Activated naive CD8-positive, alpha-beta T cell treated with anti-CD3 and anti-CD28 coated beads, Interleukin-2, amount 50 U/mL, for 16 hours (primary cell): ENCODE data around the gene GRIK4.

Source experiments
- DNase-seq: peaks from one replicate; pipeline ENCODE4 v3.0.0-alpha.2; 2020; ENCODE audit warnings: low read depth, low spot score

GRIK4 gene

DNA sequence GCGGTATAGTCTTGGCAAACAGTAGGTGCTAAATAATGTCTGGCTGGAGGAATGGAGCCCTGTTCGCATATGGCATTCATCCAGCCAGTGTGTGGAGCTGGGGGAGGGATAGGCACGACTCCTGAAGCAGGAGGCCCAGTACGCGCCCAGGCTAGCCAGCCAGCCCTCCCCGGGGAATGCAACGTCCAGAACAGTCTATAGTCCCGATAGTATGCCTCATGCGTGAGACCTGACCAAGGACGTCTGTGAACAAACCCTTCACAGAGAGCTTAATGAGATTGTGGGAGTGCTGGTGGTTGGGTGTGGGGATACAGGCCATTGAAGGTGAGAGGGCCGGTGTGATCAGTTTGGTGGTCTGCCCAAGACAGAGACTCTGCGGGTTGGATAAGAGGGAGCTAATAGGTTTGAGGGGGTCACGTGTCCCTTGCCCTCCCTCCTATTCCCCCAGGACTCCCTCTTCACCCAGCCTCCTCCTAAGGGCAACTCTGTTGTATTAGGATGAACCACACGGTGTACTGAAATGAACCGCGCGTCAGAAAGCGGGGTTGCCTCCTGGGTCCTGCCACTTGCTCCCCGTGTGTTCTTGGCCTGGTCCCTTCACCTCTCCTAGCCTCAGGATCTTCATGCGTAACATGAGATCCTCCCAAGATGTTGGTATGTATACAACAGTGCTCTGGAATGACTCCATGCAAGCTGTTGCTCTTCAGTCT, 987 bp upstream of the GRIK4 start:
- no peak for DNase-seq

GRCh38 chr11:120511820-120512738, 531 bp downstream of the GRIK4 start:
- DNase-seq = no peak

- DNase-seq = no peak
Measured at GRCh38 chr11:120512739-120513435, 1.3 kb downstream of the GRIK4 start.

- no peak for DNase-seq
Measured at GRCh38 chr11:120513436-120514315, 2.1 kb downstream of the GRIK4 start.

GRCh38 chr11:120514541-120515121, 3.1 kb downstream of the GRIK4 start:
- no peak for DNase-seq

DNA sequence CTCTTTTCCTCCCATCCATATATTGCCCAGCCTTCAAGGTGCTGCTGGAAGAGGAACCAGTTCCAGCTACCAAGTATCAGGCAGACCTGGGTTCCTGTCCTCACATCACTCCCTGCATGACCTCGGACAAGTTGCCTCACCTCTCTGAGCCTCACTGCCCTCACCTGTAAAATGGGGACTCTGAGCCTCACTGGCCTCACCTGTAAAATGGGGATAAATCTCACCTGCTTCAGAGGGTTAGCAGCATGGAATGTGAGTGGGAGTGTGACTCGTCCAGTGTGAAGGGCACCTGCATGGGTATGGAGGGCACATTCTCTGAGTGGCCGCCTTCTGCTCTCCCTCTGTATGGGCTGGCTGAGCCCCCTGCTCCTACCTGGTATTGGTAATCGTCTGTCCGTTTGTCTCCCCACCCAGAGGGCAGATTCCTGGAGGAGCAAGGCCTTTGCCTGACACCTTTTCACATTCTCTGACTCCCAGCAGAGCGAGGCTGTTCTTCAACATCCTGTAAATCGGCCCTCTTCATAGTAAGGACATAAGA, 3.7 kb downstream of the GRIK4 start:
- no peak for DNase-seq

DNA sequence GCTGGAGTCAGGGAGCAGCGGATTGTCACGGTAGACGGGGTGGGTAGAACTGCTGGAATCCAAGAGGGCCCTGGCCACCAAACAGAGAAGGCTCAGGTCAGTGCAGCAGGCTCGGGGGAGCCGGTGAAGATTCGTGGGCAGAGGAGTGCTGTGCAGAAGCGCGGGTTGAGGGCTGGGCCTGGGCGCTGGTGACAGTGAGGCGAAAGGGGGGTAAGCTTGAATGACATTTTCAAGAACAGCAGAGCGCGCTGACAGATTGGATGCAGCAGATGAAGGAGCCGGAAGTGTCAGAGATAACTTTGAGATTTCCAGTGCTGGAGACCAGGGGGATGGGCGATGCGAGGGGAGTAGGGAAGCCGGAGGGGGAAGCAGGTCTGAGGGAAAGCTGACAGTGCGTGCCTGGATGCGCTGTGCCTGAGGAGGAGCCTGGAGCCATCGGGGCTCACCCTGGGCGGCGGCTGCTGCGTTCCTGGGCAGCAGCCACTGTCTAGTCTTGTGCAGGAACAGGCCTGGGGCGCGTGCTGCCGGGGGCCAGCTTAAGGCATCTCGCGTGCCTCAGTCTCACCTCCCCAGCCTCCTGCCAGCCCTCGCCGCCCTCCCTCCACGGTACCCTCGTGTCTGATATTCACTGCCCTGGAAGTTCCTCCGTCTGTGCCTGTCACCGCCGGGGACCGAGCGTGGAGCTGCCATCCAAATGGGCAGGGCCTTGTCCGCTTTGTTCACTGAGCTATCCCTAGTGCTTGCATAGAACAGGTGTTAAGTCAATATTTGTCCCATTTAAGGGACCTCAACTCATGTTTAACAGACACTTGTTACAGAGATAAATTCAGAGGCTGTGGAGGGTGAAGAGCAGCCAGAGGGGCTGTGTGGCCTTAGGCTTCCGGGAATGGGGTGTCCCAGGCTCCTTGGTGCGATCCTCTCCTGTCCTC, 5.2 kb downstream of the GRIK4 start:
- DNase-seq = no peak

DNA sequence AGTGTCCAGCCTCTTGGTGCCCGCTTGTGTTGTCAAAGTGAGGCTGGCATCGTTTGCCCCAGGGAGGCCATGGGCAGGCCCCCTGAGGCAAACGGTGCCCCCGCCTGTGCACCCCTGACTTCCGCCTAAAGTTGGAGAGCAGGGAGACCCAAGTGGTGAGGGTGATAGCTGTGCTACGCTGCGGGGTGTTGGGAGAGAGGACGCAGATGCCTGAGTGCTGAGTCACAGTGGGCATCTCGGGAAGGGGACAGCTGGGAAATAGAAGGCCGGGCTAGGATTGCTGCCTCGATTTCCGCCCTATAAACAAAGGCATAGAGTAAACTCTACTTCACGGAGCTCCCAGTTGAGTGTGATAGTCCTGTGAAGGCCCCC, 5.8 kb downstream of the GRIK4 start:
- no peak for DNase-seq

DNA sequence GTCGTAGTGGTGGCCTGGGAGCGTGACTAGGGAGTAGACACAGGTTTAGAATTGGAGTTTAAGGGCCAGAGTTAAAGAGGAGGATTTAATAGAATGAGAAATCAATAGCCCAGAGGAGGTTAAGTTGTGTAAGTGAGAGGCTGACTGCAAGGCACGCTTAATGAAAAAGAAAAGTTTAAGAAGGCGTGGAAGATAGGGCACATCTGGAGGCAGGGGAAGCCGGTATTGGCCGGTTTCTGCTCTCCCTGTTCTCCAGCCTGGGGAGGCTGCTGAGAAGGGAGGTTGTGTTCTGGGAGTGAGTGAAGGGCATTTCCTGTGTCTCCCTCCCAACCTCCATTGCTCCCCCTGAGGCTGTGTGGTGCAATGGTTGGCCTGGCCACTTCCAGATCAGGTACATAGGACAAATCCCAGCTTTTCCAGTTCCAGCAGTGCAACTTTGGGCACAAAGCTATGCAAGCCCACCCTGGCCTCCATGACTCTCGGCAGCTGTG, 6.3 kb downstream of the GRIK4 start:
- no peak for DNase-seq

DNA sequence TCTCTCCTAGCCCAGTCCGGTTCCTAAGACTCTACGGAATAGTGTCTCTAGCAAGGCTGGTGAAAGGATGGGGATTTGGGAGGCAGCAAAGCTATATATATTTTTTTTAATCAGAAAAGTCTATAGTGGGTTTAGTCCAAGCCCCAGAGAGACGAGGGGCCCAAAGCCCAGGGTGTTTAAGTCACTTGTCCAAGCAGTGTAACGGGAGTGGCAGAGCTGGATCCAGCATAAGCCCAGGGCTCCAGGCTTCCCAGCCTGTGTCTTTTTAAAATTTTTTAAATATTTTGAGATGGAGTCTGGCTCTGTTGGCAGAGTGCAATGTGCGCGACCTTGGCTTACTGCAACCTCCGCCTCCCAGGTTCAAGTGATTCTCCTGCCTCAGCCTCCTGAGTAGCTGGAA, 6.8 kb downstream of the GRIK4 start:
- DNase-seq = no peak

DNA sequence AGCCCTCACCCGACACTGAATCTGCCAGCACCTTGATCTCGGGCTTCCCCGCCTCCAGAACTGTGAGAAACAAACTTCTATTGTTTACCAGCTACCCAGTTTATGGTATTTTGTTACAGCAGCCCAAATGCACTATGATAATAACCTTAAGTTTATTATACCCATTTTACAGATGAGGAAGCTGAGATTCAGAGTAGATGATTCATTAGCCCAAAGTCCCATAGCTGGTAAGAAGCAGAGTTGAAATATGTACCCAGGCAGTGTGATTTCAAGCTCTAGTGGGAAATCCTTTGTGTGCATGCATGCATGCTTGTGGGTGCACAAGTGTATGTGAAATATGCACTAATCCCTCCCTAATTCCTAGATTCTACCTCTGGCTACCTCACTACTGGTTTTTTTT, 7.9 kb downstream of the GRIK4 start:
- DNase-seq = no peak

DNA sequence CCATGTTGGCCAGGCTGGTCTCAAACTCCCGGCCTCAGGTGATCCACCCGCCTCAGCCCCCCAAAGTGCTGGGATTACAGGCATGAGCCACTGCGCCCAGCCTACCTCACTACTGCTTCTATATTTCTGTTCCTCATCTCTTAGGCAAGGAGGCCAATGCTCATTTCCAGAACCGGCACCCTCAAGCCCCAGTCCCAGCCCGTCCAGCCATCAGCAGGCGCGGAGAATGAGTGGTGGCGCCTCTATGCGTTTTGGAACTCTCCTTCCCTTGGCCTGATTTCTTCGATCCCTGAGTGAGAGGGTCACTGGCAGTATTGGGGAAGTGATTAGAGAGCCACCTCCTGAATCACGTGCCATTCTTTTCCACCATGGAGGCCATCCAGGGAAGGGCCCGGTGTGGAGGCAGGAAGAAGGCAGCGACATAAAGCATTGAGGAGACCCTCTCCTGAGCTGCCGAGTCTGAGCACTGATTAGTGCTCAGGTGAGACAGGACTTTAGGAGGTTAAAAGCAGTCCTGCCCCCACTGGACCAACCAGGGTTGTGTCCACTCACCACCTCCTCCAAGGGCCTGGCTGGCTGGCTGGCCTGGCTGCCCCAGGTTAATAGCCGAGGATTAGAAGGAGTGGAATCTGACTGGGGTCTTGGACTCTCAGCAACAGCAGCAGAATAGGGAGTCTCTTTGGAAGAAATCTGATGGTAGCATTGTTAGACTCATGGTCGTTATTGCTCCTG, 8.7 kb downstream of the GRIK4 start:
- no peak for DNase-seq

DNA sequence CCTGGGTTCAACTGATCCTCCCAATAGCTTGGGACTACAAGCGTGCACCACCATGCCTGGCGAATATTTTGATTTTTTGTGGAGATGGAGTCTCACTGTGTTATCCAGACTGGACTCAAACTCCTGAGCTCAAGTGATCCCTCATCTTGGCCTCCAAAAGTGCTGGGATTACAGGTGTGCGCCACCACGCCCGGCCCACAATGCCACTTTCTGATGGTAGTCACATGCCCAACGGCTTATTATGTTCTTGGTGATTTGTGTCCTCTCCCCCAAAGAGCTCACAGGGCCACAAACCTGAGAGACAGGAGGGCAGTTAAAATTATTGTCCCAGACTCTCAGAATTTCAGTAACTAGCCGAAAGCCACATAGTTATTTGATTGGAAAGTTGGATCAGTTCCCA, 9.6 kb downstream of the GRIK4 start:
- DNase-seq = no peak

DNA sequence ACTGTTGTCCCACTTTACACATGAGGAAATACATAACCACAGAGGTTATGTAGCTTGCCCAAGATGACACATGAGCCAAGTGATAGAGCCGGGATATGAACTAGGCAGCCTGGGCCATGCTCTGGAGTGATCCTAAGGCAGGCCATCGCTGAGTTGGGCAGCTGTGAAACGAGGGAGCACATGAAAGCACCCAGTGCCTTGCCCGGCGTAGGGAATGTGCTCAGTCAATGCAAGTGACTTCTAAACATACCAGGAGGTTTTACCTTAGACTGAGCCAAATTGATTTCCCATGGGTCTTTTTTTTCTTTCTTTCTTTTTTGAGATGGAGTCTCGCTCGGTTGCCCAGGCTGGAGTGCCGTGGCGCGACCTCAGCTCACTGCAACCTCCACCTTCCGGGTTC, 10.5 kb downstream of the GRIK4 start:
- no peak for DNase-seq

- DNase-seq = no peak
Measured at GRCh38 chr11:120522736-120523135, 11.2 kb downstream of the GRIK4 start.

DNA sequence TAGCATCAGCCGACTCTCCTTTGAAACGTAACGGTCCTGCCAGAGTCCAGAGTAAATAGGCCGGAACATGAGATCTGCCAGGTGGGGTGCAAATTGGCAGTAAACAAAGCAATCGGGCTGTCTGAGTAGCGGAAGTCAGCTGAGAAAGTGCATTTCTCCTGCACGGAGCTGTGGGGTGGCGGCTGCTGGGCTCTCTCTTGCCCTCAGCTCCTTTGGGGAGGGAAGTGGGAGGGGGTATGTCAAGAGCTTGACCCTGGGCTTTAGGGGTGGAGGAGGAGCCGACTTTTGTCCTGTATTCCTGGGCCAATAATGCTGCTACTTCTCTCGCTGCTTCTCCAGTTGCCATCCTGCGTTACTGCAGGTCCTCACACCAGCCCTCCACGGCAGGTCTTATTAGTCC, 11.6 kb downstream of the GRIK4 start:
- no peak for DNase-seq

GRCh38 chr11:120524536-120525085, 13.1 kb downstream of the GRIK4 start:
- no peak for DNase-seq
